Small intestine (tissue), 16 donors: ENCODE measurements around the gene ICOS. TPM values are rescaled to one million over a fixed set of nuclear protein-coding genes. Genes with fewer than 3 reads are reported as not detected.
A peak's percentile ranks its signal among the peaks of the same experiment; 100 is the strongest.

Experiments used
- DNase-seq, 2 donors: peaks; one replicate each; pipeline versions ENCODE4 v3.0.0 to v3.0.0-alpha.2; 2013
- FAIRE-seq: peaks from 2 replicates; lab custom pipeline; 2012; peaks lifted over from hg19 to GRCh38; lab: Jason Lieb, UNC
- H3K27ac ChIP-seq, 3 donors: one replicate each; pipeline ENCODE4 v1.5.1; 2013; ENCODE audit warnings: low read length in 2 of 3, mild to moderate bottlenecking in 2 of 3, control low read depth in 1 of 3, inconsistent platforms in 1 of 3, low read depth in 1 of 3, moderate library complexity in 1 of 3
- H3K27me3 ChIP-seq, 3 donors: one replicate each; pipeline ENCODE4 v1.6.1; 2013; ENCODE audit warnings: low read length in 3 of 3, inconsistent platforms in 1 of 3; ENCODE audit not compliant: control insufficient read depth in 3 of 3, insufficient read depth in 3 of 3
- H3K36me3 ChIP-seq, 3 donors: one replicate each; pipeline ENCODE4 v1.6.1; 2013; ENCODE audit warnings: low read length in 3 of 3, inconsistent platforms in 1 of 3, low read depth in 1 of 3, mild to moderate bottlenecking in 1 of 3, moderate library complexity in 1 of 3; ENCODE audit not compliant: control insufficient read depth in 3 of 3, insufficient read depth in 2 of 3
- H3K4me1 ChIP-seq, 3 donors: one replicate each; pipeline ENCODE4 v1.6.1; 2013; ENCODE audit warnings: low read length in 2 of 3, inconsistent platforms in 1 of 3, low read depth in 1 of 3, mild to moderate bottlenecking in 1 of 3, moderate library complexity in 1 of 3; ENCODE audit not compliant: control insufficient read depth in 3 of 3, insufficient read depth in 2 of 3
- H3K4me3 ChIP-seq, 3 donors: one replicate each; pipeline ENCODE4 v1.5.1; 2013; ENCODE audit warnings: low read length in 3 of 3, control low read depth in 1 of 3, inconsistent platforms in 1 of 3, low read depth in 1 of 3, mild to moderate bottlenecking in 1 of 3, moderate library complexity in 1 of 3
- H3K9me3 ChIP-seq, 2 donors: one replicate each; pipeline ENCODE4 v1.6.1; 2013; ENCODE audit warnings: low read depth in 1 of 2, low read length in 1 of 2; ENCODE audit not compliant: control insufficient read depth in 2 of 2, insufficient read depth in 1 of 2
- WGBS, 3 donors: extraction: QIAGEN DNeasy Blood & Tissue Kit; methylation state at CpG; one replicate each; pipeline ENCODE4 v1.1.7; 2013; 5-methylcytosine and 5-hydroxymethylcytosine counted together
- long read RNA-seq, 10 donors: transcript quantifications; one replicate each; lab custom pipeline, GENCODE V29; 2026
- polyA plus RNA-seq, 4 donors: library from polyadenylated mRNA; stranded (reverse) in 3 of 4; unstranded in 1 of 4; fragments of 200-250 nt in 3 of 4; fragments of 120-200 nt in 1 of 4; gene quantifications; one replicate each; pipeline versions ENCODE4 v1.2.1 to v1.2.3, GENCODE V29; 2013
- donor health status: healthy with polysubstance abuse.
- donor health status: control.
- donor health status: control.
- donor health status: Bipolar disorder and iron deficiency.
- donor health status: healthy.

The ICOS gene
- under 1 TPM in 3 of 4 donors, not detected in 1; 0.27 to 0.50 (median 0.34) TPM for polyA plus RNA-seq
- long read RNA-seq, donor 1 = 0 reads
- long read RNA-seq, donor 2 = 0 reads
- long read RNA-seq, donor 3, partial matches to known transcripts = 0 of 1 reads
- long read RNA-seq, donor 3, other reads (novel, unspliced or antisense) = 0 of 1 reads
- long read RNA-seq, donor 4 = 0 reads
- long read RNA-seq, donor 5 = 0 reads
- long read RNA-seq, donor 6 = 0 reads
- long read RNA-seq, donor 7 = 0 reads
- long read RNA-seq, donor 8 = 0 reads
- long read RNA-seq, donor 9 = 0 reads
- long read RNA-seq, donor 10 = 0 reads

DNA sequence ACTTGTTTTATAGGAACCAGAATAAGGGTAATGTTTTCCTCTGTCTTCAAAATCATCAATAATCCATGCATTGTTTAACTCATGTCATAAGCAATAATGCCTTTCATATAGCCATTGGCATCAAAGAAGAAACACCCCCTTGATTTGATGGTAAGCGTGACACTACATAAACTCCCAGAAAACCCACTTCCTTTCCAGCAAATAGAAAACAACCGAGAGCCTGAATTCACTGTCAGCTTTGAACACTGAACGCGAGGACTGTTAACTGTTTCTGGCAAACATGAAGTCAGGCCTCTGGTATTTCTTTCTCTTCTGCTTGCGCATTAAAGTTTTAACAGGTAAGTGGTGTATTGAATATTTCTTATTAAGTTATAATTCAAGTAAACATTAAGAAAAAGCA is at the start of gene ICOS:
Gene ICOS, plus strand, starts transcription at position 229 of the 400 bp plus-strand sequence. Its CDS starts 52 bp downstream, at position 281.
- Histone ChIP-seq H3K9me3 (no peaks in the 10 kb centered on the region), H3K27me3 (no peaks in the 10 kb centered on the region), H3K36me3 (no peaks in the 10 kb centered on the region), H3K4me1 (no peaks in the 10 kb centered on the region), H3K4me3 (peak within 1 kb of the TSS in 1 of 3 donors; percentile 4), H3K27ac (peak within 1 kb of the TSS in 1 of 3 donors; percentile 47)
- 62 to 85% (median 74%) methylated on average over 5 of the region's 5 CpGs for WGBS, 3 donors
- DNase-seq (peak in 1 of 2 donors; percentile 56), FAIRE-seq (no peak)

DNA sequence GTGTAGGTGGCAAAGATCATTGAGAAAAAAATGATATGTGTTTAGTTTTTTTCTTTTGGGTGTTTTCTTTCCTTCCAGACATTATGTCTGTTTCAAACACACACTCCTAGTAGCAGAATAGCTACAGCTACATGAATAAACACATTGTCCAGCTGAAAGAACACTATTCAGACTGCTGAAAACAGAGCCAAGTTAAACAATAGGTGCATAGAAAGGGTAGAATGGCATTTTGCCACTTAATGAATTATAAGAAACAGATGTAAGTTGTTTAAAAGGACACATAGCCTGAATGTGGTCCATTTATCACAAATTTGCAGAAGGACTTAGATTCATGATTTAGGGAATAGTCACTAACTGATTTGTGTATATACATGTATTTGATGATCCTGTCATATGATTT is 48.9 kb upstream of the ICOS start:
- H3K4me1 ChIP-seq = no peaks in the 10 kb centered on the region
- DNase-seq (no peak), FAIRE-seq (no peak)
- no peak overlapping the region for H3K4me3 ChIP-seq
- no peaks in the 10 kb centered on the region for H3K9me3 ChIP-seq
- no peak overlapping the region for H3K27ac ChIP-seq
- no peaks in the 10 kb centered on the region for H3K36me3 ChIP-seq
- H3K27me3 ChIP-seq = no peaks in the 10 kb centered on the region

DNA sequence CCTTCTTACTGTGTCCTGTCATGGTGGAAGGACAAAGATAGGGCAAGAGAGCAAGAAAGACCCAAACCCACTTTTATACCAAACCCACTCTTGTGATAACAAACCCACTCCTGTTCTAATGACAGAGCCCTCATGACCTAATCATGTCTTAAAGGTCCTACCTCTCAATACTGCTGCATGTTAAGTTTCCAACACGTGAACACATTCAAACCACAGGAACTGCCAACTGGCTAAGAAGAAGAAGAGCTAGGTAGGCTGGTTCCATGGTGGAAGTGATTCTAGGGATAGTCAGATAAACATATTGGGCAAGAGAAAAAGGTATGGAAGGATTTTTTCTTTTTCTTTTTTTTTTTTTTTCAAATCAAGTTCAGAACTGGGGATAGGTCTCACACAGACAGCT is 47.0 kb upstream of the ICOS start:
- Histone ChIP-seq H3K27me3 (no peaks in the 10 kb centered on the region), H3K4me1 (no peaks in the 10 kb centered on the region), H3K4me3 (no peak overlapping the region), H3K27ac (no peak overlapping the region), H3K36me3 (no peaks in the 10 kb centered on the region), H3K9me3 (no peaks in the 10 kb centered on the region)
- 83 to 93% (median 89%) methylated on average over 1 of the region's 1 CpG for WGBS, 3 donors
- FAIRE-seq (no peak), DNase-seq (no peak)

DNA sequence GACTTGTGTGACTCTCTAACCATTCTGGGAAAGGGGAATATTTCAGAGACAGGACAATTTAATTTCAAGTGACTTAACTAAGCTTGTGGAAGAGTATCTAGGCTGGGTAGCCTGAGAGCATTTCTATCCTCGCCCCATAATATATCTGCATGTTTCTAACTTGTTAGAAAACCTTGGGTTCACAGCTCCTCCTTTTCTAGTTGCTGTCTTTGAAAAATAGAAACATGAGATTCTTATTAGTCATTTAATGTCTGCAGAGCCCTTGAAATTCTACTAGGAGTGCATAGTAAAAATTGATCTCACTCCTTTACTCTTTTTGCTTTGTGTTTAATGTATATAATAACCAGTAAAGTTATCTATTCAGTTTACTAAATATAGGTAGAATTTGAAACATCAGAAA is 46.6 kb upstream of the ICOS start:
- Histone ChIP-seq H3K27me3 (no peaks in the 10 kb centered on the region), H3K4me3 (no peak overlapping the region), H3K36me3 (no peaks in the 10 kb centered on the region), H3K27ac (no peak overlapping the region), H3K4me1 (no peaks in the 10 kb centered on the region), H3K9me3 (no peaks in the 10 kb centered on the region)
- WGBS, 3 donors = 78 to 87% (median 80%) methylated on average over 1 of the region's 1 CpG
- DNase-seq (no peak), FAIRE-seq (no peak)

DNA sequence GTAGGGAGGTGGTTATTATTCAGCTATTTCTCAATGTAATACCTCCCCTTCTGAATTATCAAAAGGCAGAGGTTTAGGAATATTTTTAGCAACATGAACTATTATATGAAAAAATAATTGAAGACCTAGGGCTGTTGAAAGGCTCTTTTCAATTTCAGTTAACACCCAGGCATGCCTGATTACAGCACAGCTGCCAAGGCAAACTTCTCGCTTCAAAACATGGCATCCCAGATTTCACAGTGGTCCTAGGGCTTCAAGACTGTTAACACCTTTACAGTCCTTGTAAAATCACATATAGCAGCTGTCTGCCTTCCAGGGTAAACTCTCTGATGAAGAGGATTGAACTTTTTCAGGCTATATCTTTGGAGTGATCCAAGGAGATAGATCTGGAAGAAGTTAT is 45.8 kb upstream of the ICOS start:
- WGBS, 3 donors = 88 to 98% (median 90%) methylated on average over 1 of the region's 1 CpG
- DNase-seq = no peak
- Histone ChIP-seq H3K27ac (no peak overlapping the region), H3K4me3 (no peak overlapping the region), H3K4me1 (no peaks in the 10 kb centered on the region), H3K9me3 (no peaks in the 10 kb centered on the region), H3K27me3 (no peaks in the 10 kb centered on the region), H3K36me3 (no peaks in the 10 kb centered on the region)
- FAIRE-seq = no peak

- H3K9me3 ChIP-seq = no peaks in the 10 kb centered on the region
- H3K4me3 ChIP-seq = no peak overlapping the region
- no peaks in the 10 kb centered on the region for H3K27me3 ChIP-seq
- no peaks in the 10 kb centered on the region for H3K4me1 ChIP-seq
- WGBS, 3 donors = 87 to 100% (median 100%) methylated on average over 2 of the region's 2 CpGs
- H3K27ac ChIP-seq = no peak overlapping the region
- DNase-seq = no peak
- no peak for FAIRE-seq
- no peaks in the 10 kb centered on the region for H3K36me3 ChIP-seq
These were observed 45.1 kb upstream of the ICOS start for GRCh38 chr2:203891474-203891873.

DNA sequence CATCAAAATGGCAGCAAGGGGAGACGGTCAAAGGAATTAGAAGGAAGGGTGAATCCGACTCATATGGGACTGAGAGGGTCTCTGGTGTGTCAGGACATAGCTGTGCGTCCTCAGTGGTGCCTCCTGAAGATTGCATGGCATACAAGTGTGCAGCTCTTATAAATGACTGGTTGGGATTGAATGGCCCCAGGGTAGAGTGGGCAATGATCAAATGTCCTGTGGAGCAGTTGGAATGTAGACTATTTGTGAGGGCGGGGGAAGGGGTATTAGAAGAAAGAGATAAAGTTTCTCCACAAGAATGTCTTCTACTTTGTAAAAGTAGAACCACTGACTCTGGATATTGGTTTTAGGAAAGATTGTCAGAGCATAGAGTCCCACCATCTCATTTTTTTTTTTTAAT is 44.4 kb upstream of the ICOS start:
- Histone ChIP-seq H3K36me3 (no peaks in the 10 kb centered on the region), H3K4me3 (no peak overlapping the region), H3K9me3 (no peaks in the 10 kb centered on the region), H3K27ac (no peak overlapping the region), H3K4me1 (no peaks in the 10 kb centered on the region), H3K27me3 (no peaks in the 10 kb centered on the region)
- FAIRE-seq = no peak
- DNase-seq = no peak
- WGBS, 3 donors = 84 to 92% (median 87%) methylated on average over 4 of the region's 4 CpGs

DNA sequence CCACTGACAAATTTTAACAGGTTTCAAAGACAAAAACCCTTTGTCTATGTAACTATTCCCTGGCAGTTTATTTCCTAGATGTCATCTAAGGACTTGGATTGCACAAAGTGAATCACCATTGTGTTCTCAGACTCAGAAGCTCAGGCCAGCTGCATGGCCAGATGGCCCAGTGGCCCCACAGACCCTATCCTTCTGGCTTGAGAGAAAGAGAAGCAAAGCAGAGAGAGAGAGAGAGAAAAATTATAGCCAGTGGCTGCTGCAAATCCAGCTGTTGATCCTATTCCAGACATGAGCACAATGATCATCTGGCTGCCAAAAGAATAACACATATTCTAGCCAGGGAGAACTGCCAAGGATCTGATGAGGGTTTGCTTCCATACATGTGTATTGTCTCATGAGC is 43.2 kb upstream of the ICOS start:
- Histone ChIP-seq H3K27me3 (no peaks in the 10 kb centered on the region), H3K4me1 (no peaks in the 10 kb centered on the region), H3K4me3 (no peak overlapping the region), H3K27ac (no peak overlapping the region), H3K9me3 (no peaks in the 10 kb centered on the region), H3K36me3 (no peaks in the 10 kb centered on the region)
- peak in 1 of 2 donors; percentile 8 for DNase-seq
- FAIRE-seq = no peak

DNA sequence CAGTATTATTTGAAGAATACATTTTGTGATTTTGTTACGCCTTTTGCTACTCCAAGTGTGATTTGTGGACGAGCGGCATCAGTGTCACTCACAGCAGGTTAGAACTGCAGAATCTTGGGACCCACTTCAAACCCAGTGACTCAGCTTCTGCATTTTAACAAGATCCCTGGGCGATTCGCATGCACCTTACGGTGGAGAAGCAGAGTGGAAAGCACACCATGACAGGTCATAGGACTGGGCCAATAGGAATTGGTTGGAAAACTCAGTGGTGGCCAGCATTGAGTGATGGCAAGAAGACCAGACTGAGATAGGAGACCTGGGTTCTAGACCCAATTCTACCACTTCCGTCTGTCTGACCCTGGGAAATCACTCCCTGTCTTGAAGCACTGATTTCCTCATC is 42.7 kb upstream of the ICOS start:
- FAIRE-seq = no peak
- DNase-seq = no peak
- H3K4me3 ChIP-seq = no peak overlapping the region
- no peak overlapping the region for H3K27ac ChIP-seq
- 79 to 94% (median 86%) methylated on average over 7 of the region's 7 CpGs for WGBS, 3 donors
- H3K27me3 ChIP-seq = no peaks in the 10 kb centered on the region
- no peaks in the 10 kb centered on the region for H3K9me3 ChIP-seq
- no peaks in the 10 kb centered on the region for H3K36me3 ChIP-seq
- no peaks in the 10 kb centered on the region for H3K4me1 ChIP-seq
